HepG2 (cell line): ENCODE data around the gene CCDC57. TPM values are rescaled to one million over a fixed set of nuclear protein-coding genes. Genes with fewer than 3 reads are reported as not detected.

ENCODE experiments used
- HHEX ChIP-seq: IDR thresholded peaks from 2 replicates; pipeline ENCODE4 v1.6.1; 2016; ENCODE audit warnings: control low read depth
- HMGA1 ChIP-seq: sonication (generic); formaldehyde crosslinking; conservative IDR thresholded peaks from 2 replicates; pipeline ENCODE4 v1.4.0; 2020; ENCODE audit warnings: missing genetic modification reagents
- KMT2B ChIP-seq: IDR thresholded peaks from 2 replicates; pipeline ENCODE4 v1.6.1; 2016; ENCODE audit warnings: missing genetic modification reagents, missing compliant biosample characterization
- MXD4 ChIP-seq: IDR thresholded peaks from 2 replicates; pipeline ENCODE4 v1.6.1; 2016; ENCODE audit warnings: mild to moderate bottlenecking, missing biosample characterization, missing genetic modification reagents
- NFE2L1 ChIP-seq: sonication (generic); formaldehyde crosslinking; IDR thresholded peaks from 2 replicates; pipeline ENCODE4 v1.4.0; 2020; ENCODE audit warnings: missing genetic modification reagents, mild to moderate bottlenecking, borderline replicate concordance
- NPAS2 ChIP-seq: sonication (generic); formaldehyde crosslinking; IDR thresholded peaks from 2 replicates; pipeline ENCODE4 v1.8.0; 2022; ENCODE audit warnings: mild to moderate bottlenecking, missing genetic modification reagents, borderline replicate concordance
- PHB2 ChIP-seq: fragments of 450-650 bp; IDR thresholded peaks from 2 replicates; pipeline ENCODE4 v1.6.1; 2018; ENCODE audit not compliant: partially characterized antibody
- SRF ChIP-seq: IDR thresholded peaks from 2 replicates; pipeline ENCODE4 v1.6.1; 2011; ENCODE audit warnings: mild to moderate bottlenecking, low read depth, low read length, moderate library complexity
- TMF1 ChIP-seq: sonication (generic); formaldehyde crosslinking; IDR thresholded peaks from 2 replicates; pipeline ENCODE4 v1.8.1; 2022; ENCODE audit warnings: low read depth, missing genetic modification reagents
- ZNF44 ChIP-seq: sonication (generic); formaldehyde crosslinking; IDR thresholded peaks from 2 replicates; pipeline ENCODE4 v1.5.1; 2020; ENCODE audit warnings: mild to moderate bottlenecking, missing genetic modification reagents
- ZNF678 ChIP-seq: sonication (generic); formaldehyde crosslinking; IDR thresholded peaks from 2 replicates; pipeline ENCODE4 v1.4.0; 2020; ENCODE audit warnings: mild to moderate bottlenecking, missing genetic modification reagents
- ZZZ3 ChIP-seq: sonication (generic); formaldehyde crosslinking; IDR thresholded peaks from 2 replicates; pipeline ENCODE4 v1.4.0; 2020; ENCODE audit warnings: missing genetic modification reagents, mild to moderate bottlenecking, borderline replicate concordance
- polyA plus RNA-seq, 8 experiments: library from polyadenylated mRNA; depleted of rRNA in 3 of 8; stranded (reverse) in 7 of 8; unstranded in 1 of 8; fragments of >200 nt; fragmentation: Illumina TruSeq in 4 of 8; extraction: Trizol in 4 of 8; gene quantifications; 2 replicates each; pipeline versions ENCODE4 v1.2.1 to v1.2.3, GENCODE V29; 2011 to 2016; ENCODE audit warnings: low read depth in 4 of 8, missing spikeins in 1 of 8, mixed read lengths in 1 of 8; ENCODE audit not compliant: insufficient read depth in 1 of 8
- total RNA-seq, 5 experiments: library from RNA; depleted of rRNA; stranded (reverse); fragments of >200 nt; fragmentation: Illumina TruSeq; extraction: Trizol; gene quantifications; 2 replicates each; pipeline ENCODE4 v1.2.3, GENCODE V29; 2016; ENCODE audit warnings: low read depth in 1 of 5
- TF ChIP-seq, protein P1 (sequence below): sonication (generic); formaldehyde crosslinking; IDR thresholded peaks from 2 replicates; pipeline ENCODE4 v1.4.0; 2020; ENCODE audit warnings: missing genetic modification reagents, mild to moderate bottlenecking, borderline replicate concordance
- TF ChIP-seq, protein P2 (sequence below): sonication (generic); formaldehyde crosslinking; IDR thresholded peaks from 2 replicates; pipeline ENCODE4 v1.5.0; 2020; ENCODE audit warnings: missing genetic modification reagents
- TF ChIP-seq, protein P3 (sequence below): sonication (generic); formaldehyde crosslinking; IDR thresholded peaks from 2 replicates; pipeline ENCODE4 v1.4.0; 2020; ENCODE audit warnings: missing genetic modification reagents
- TF ChIP-seq, protein P4 (sequence below): sonication (generic); formaldehyde crosslinking; conservative IDR thresholded peaks from 2 replicates; pipeline ENCODE4 v1.5.0; 2020; ENCODE audit warnings: missing genetic modification reagents
- TF ChIP-seq, protein P5 (sequence below): IDR thresholded peaks from 2 replicates; pipeline ENCODE4 v1.6.1; 2016; ENCODE audit warnings: missing compliant biosample characterization, missing genetic modification reagents, borderline replicate concordance

The CCDC57 gene
- total and polyA plus RNA-seq, 2 of the 13 experiments (the other 11 are each of a cell fraction or from before 2014, with no cell fraction given) = 59.3 to 59.9 TPM

DNA sequence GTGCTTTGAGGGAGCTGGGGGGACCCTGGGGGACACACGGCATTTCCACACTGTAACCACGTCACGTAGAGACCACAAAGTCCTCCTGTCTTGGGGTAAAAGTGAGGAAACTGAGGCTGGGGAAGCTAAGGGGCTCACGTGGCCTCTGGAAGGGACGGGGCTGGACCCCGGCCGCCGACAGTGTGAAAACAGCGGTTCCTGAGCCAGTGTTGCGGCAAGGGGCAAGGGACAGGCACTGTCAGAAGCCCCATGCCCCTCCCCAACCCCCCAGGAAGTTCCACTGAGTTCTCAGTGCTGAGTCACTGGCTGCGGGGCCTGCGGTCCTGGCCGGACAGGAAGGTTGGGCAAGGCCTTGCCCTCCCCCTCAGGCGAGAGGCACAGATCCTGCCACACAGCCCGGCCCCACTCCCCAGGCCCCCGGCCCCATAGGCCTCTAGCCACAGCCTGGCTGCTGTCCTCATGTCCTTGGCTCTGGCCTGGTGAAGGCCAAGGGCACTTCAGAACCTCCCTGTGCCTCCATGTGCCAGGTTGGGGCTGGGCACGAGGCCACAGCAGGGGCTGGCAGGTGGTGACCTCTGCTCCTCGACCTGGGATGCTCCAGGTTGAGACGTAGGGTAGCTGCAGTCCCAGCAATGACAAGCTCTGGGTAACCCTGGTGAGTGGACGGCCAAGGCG lies 5.0 kb upstream of the CCDC57 start (continued):
- TF ChIP-seq, protein P1, sequence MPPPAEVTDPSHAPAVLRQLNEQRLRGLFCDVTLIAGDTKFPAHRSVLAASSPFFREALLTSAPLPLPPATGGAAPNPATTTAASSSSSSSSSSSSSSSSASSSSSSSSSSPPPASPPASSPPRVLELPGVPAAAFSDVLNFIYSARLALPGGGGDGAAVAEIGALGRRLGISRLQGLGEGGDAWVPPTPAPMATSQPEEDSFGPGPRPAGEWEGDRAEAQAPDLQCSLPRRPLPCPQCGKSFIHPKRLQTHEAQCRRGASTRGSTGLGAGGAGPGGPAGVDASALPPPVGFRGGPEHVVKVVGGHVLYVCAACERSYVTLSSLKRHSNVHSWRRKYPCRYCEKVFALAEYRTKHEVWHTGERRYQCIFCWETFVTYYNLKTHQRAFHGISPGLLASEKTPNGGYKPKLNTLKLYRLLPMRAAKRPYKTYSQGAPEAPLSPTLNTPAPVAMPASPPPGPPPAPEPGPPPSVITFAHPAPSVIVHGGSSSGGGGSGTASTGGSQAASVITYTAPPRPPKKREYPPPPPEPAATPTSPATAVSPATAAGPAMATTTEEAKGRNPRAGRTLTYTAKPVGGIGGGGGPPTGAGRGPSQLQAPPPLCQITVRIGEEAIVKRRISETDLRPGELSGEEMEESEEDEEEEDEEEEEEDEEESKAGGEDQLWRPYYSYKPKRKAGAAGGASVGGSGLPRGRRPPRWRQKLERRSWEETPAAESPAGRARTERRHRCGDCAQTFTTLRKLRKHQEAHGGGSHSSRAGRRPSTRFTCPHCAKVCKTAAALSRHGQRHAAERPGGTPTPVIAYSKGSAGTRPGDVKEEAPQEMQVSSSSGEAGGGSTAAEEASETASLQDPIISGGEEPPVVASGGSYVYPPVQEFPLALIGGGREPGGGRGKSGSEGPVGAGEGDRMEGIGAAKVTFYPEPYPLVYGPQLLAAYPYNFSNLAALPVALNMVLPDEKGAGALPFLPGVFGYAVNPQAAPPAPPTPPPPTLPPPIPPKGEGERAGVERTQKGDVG (CRISPR knock-in tag) = no peak
- TF ChIP-seq HHEX = no peak
- TF ChIP-seq SRF = no peak
- TF ChIP-seq KMT2B (CRISPR knock-in tag) = peak; percentile 44; the same call in 1 of the 2 replicates
- TF ChIP-seq NFE2L1 (CRISPR knock-in tag) = peak; percentile 99
- no peak for TF ChIP-seq HMGA1
- peak; percentile 47; the same call in 1 of the 2 replicates for TF ChIP-seq MXD4 (CRISPR knock-in tag)
- TF ChIP-seq, protein P2, sequence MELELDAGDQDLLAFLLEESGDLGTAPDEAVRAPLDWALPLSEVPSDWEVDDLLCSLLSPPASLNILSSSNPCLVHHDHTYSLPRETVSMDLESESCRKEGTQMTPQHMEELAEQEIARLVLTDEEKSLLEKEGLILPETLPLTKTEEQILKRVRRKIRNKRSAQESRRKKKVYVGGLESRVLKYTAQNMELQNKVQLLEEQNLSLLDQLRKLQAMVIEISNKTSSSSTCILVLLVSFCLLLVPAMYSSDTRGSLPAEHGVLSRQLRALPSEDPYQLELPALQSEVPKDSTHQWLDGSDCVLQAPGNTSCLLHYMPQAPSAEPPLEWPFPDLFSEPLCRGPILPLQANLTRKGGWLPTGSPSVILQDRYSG (CRISPR knock-in tag) = peak; percentile 88
- TF ChIP-seq, protein P3, sequence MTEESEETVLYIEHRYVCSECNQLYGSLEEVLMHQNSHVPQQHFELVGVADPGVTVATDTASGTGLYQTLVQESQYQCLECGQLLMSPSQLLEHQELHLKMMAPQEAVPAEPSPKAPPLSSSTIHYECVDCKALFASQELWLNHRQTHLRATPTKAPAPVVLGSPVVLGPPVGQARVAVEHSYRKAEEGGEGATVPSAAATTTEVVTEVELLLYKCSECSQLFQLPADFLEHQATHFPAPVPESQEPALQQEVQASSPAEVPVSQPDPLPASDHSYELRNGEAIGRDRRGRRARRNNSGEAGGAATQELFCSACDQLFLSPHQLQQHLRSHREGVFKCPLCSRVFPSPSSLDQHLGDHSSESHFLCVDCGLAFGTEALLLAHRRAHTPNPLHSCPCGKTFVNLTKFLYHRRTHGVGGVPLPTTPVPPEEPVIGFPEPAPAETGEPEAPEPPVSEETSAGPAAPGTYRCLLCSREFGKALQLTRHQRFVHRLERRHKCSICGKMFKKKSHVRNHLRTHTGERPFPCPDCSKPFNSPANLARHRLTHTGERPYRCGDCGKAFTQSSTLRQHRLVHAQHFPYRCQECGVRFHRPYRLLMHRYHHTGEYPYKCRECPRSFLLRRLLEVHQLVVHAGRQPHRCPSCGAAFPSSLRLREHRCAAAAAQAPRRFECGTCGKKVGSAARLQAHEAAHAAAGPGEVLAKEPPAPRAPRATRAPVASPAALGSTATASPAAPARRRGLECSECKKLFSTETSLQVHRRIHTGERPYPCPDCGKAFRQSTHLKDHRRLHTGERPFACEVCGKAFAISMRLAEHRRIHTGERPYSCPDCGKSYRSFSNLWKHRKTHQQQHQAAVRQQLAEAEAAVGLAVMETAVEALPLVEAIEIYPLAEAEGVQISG (CRISPR knock-in tag) = peak; percentile 49; the same call in 1 of the 2 replicates
- no peak for TF ChIP-seq TMF1 (CRISPR knock-in tag)
- no peak for TF ChIP-seq ZNF678
- peak; percentile 23 for TF ChIP-seq ZZZ3 (CRISPR knock-in tag)
- TF ChIP-seq, protein P4, sequence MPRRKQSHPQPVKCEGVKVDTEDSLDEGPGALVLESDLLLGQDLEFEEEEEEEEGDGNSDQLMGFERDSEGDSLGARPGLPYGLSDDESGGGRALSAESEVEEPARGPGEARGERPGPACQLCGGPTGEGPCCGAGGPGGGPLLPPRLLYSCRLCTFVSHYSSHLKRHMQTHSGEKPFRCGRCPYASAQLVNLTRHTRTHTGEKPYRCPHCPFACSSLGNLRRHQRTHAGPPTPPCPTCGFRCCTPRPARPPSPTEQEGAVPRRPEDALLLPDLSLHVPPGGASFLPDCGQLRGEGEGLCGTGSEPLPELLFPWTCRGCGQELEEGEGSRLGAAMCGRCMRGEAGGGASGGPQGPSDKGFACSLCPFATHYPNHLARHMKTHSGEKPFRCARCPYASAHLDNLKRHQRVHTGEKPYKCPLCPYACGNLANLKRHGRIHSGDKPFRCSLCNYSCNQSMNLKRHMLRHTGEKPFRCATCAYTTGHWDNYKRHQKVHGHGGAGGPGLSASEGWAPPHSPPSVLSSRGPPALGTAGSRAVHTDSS = no peak
- TF ChIP-seq PHB2 = no peak
- TF ChIP-seq, protein P5, sequence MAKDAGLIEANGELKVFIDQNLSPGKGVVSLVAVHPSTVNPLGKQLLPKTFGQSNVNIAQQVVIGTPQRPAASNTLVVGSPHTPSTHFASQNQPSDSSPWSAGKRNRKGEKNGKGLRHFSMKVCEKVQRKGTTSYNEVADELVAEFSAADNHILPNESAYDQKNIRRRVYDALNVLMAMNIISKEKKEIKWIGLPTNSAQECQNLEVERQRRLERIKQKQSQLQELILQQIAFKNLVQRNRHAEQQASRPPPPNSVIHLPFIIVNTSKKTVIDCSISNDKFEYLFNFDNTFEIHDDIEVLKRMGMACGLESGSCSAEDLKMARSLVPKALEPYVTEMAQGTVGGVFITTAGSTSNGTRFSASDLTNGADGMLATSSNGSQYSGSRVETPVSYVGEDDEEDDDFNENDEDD (CRISPR knock-in tag) = peak; percentile 92
- no peak for TF ChIP-seq ZNF44 (CRISPR knock-in tag)
- TF ChIP-seq NPAS2 (CRISPR knock-in tag) = no peak
